ENCODE measurements around the gene MAST3. TPM values are rescaled to one million over a fixed set of nuclear protein-coding genes. Genes with fewer than 3 reads are reported as not detected.

Gene MAST3
- total and polyA plus RNA-seq, 2 donors (not counting 1 experiment from before 2014, with no cell fraction given), result 43.5 to 85.5 TPM

GRCh38 chr19:18168673-18169381 is 71.2 kb downstream of the MAST3 start:
- Mint-ChIP-seq H3K9me3 (ENCODE audit: insufficient read depth) (no peaks in the 10 kb centered on the region), H3K27ac (peak overlapping the region; percentile 98), H3K27me3 (no peaks in the 10 kb centered on the region), H3K4me1 (peaks cover 56% of the 10 kb centered on the region), H3K4me3 (peak overlapping the region; percentile 87)
- H3K4me3 ChIP-seq (ENCODE audit: control extremely low read depth in 1 of 5, extremely low read depth in 1 of 5, insufficient read depth in 1 of 5, low read depth in 2 of 5, low read length in 4 of 5), result peak overlapping the region in 4 of 5 experiments; percentile 27 to 55 (median 41)
- CTCF ChIA-PET, result interaction anchor here (0.6 to 6.4 kb wide), 24 partner anchors 8 to 162 kb away, joined by 3 to 37 read pairs (median 5); partner anchors contain the start of gene JUND
- H3K9me3 ChIP-seq (ENCODE audit: control extremely low read depth in 1 of 3, control insufficient read depth in 2 of 3, insufficient read depth in 1 of 3, low read length in 2 of 3), result peaks cover 0 to 14% (median 0%) of the 10 kb centered on the region in 3 donors
- POLR2A ChIA-PET, result interaction anchor here (0.5 to 2.0 kb wide), 12 partner anchors 8 to 900 kb away, joined by 3 to 17 read pairs (median 5); partner anchors contain the start of gene MPV17L2
- DNase-seq (peak; percentile 70), ATAC-seq (ENCODE audit: low read depth) (no peak)
- 80% methylated on average over 64 of the region's 66 CpGs for WGBS (ENCODE audit: insufficient coverage)
- no peaks in the 10 kb centered on the region for H3K27me3 ChIP-seq (replicated peaks in 1 of 4; ENCODE audit: control extremely low read depth in 1 of 4, control insufficient read depth in 3 of 4, insufficient read depth in 4 of 4, low read length in 3 of 4)
- peaks cover 53 to 63% of the 10 kb centered on the region in 2 donors for H3K4me1 ChIP-seq (ENCODE audit: control insufficient read depth in 2 of 2, insufficient read depth in 2 of 2, low read length in 2 of 2)
- H3K9ac ChIP-seq (ENCODE audit: low read length), result peak overlapping the region; percentile 61
- no peak overlapping the region for H2AFZ ChIP-seq (ENCODE audit: insufficient read depth, low read depth, low read length, poor library complexity, severe bottlenecking)
- intact Hi-C loops (cut with micrococcal nuclease), result loop anchor here (1.0 to 2.0 kb wide), 8 partner anchors 12 to 231 kb away; partner anchors contain the start of genes PIK3R2 and RAB3A
- no peak for TF ChIP-seq CTCF (IDR thresholded peaks at IDR 0.05)
- TF ChIP-seq EZH2 (IDR thresholded peaks at IDR 0.05; ENCODE audit: borderline replicate concordance, insufficient read depth, low read depth, low read length, poor library complexity, severe bottlenecking), result no peak
- peaks cover 2% of the 10 kb centered on the region for H4K20me1 ChIP-seq (ENCODE audit: control insufficient read depth, insufficient read depth, low read length, poor library complexity, severe bottlenecking)
- no peaks in the 10 kb centered on the region for H3K79me2 ChIP-seq (ENCODE audit: control insufficient read depth, insufficient read depth, low read length)
- H3K4me2 ChIP-seq (replicated peaks; ENCODE audit: low read depth, low read length, poor library complexity, severe bottlenecking), result peak overlapping the region; percentile 91
- H3K36me3 ChIP-seq (replicated peaks in 1 of 2; ENCODE audit: control extremely low read depth in 1 of 2, control insufficient read depth in 1 of 2, extremely low read depth in 1 of 2, insufficient read depth in 2 of 2, low read length in 1 of 2), result peaks cover 0 to 16% of the 10 kb centered on the region in 2 experiments
- peak overlapping the region; percentile 97 to 99 for H3K27ac ChIP-seq (ENCODE audit: low read length in 2 of 2)
